SU-DHL-6 (cell line): ENCODE results near the gene GDAP1L1.
"Not testable (repeated sequence)": the region's sequence is repeated elsewhere in the genome, so short reads cannot be mapped to it uniquely, and the experiment has no call there.

Source experiments
- CTCF ChIP-seq: fragments of 200-600 bp; sonication (generic); IDR thresholded peaks from one replicate; pipeline ENCODE4 v1.5.1; 2017; ENCODE audit warnings: antibody characterized with exemption, mild to moderate bottlenecking, low read length, moderate library complexity; ENCODE audit not compliant: insufficient read depth, poor library complexity, severe bottlenecking
- EZH2phosphoT487 ChIP-seq: fragments of 200-600 bp; sonication (generic), shearing (Covaris generic); conservative IDR thresholded peaks from 2 replicates; pipeline ENCODE4 v1.6.1; 2018; ENCODE audit warnings: mild to moderate bottlenecking, antibody characterized with exemption, low read length, moderate library complexity, mixed read lengths

GRCh38 chr20:44236840-44237239, 10.3 kb upstream of the GDAP1L1 start:
- TF ChIP-seq CTCF, EZH2phosphoT487: not testable (repeated sequence)
